Measurements from ENCODE around the gene GNS. TPM values are rescaled to one million over a fixed set of nuclear protein-coding genes. Genes with fewer than 3 reads are reported as not detected.

Gene GNS
- total and polyA plus RNA-seq, 2 of the 4 experiments (the other 2 are of a cell fraction), result 60.4 to 80.7 TPM

- Histone ChIP-seq H3K4ac (ENCODE audit: low read depth, low read length) (no peak overlapping the region), H4K5ac (ENCODE audit: low read depth, low read length) (no peak overlapping the region), H4K8ac (ENCODE audit: low read depth in 2 of 2, low read length in 2 of 2) (no peak overlapping the region), H3K36me3 (ENCODE audit: control insufficient read depth, insufficient read depth, low read length) (peaks cover 36% of the 10 kb centered on the region), H2AFZ (replicated peaks; ENCODE audit: low read length, poor library complexity) (no peak overlapping the region), H3K9me3 (ENCODE audit: control insufficient read depth, insufficient read depth, low read length) (no peaks in the 10 kb centered on the region), H3K23ac (ENCODE audit: low read depth, low read length) (no peak overlapping the region), H3K4me1 (ENCODE audit: control insufficient read depth, insufficient read depth, low read length) (peaks cover 4% of the 10 kb centered on the region; the same call in 1 of the 2 replicates), H3K4me3 (ENCODE audit: insufficient read depth, low read depth, low read length) (no peak overlapping the region), H3K27ac (ENCODE audit: insufficient read depth, low read length) (no peak overlapping the region), H3K79me1 (ENCODE audit: low read depth in 1 of 2, low read length in 2 of 2) (peaks cover 0 to 8% of the 10 kb centered on the region in 2 experiments; a peak in 1 of 4 replicates), H2BK120ac (ENCODE audit: low read depth, low read length) (no peak overlapping the region), H4K20me1 (ENCODE audit: insufficient read depth, low read length) (no peaks in the 10 kb centered on the region), H3K18ac (ENCODE audit: low read depth, low read length) (no peak overlapping the region), H3K9me1 (ENCODE audit: insufficient read depth, low read length) (no peaks in the 10 kb centered on the region), H2BK15ac (ENCODE audit: low read depth, low read length) (no peak overlapping the region), H3K27me3 (ENCODE audit: control insufficient read depth, insufficient read depth, low read length) (no peaks in the 10 kb centered on the region), H2BK20ac (ENCODE audit: low read depth, low read length) (no peak overlapping the region), H3K14ac (replicated peaks; ENCODE audit: low read depth, low read length) (no peak overlapping the region), H3K4me2 (ENCODE audit: low read depth, low read length) (no peak overlapping the region), H2AK5ac (ENCODE audit: low read depth, low read length) (no peak overlapping the region), H3K9ac (ENCODE audit: low read depth, low read length) (no peak overlapping the region), H2BK5ac (ENCODE audit: low read depth, low read length, poor library complexity, severe bottlenecking) (no peak overlapping the region), H4K91ac (ENCODE audit: insufficient read depth, low read depth, low read length) (no peak overlapping the region), H2AK9ac (replicated peaks; ENCODE audit: low read depth, low read length, poor library complexity) (no peak overlapping the region), H3K56ac (ENCODE audit: extremely low read depth, insufficient read depth, low read length) (no peak overlapping the region)
- WGBS, 2 experiments (ENCODE audit: extremely low coverage in 2 of 2, insufficient read length in 1 of 2), result no CpG with 5 or more reads among the region's 2 CpGs
- intact Hi-C loops (cut with micrococcal nuclease), result no loop called here
- ChIA-PET POLR2A (ENCODE audit: unreplicated experiment) (no interaction called here), CTCF (no interaction called here)
- ATAC-seq (ENCODE audit: low read depth) (no peak), DNase-seq (no peak)
- TF ChIP-seq POLR2A (IDR thresholded peaks at IDR 0.05; ENCODE audit: low read depth, low read length), result no peak
- no peak for TF ChIP-seq FOS (IDR thresholded peaks at IDR 0.05; ENCODE audit: low read depth, low read length)
- in situ Hi-C loops (cut with MboI; ENCODE audit: low sequenced_read_pairs), result no loop called here
- no TSS peak for BruUV-seq (replicated peaks)
- dilution Hi-C loops (cut with HindIII; ENCODE audit: low sequenced_read_pairs, unreplicated experiment), result no loop called here
These were observed 18.6 kb downstream of the GNS start for GRCh38 chr12:64740646-64741045.

Data from IMR-90 (cell line).